OCI-LY1 (cell line): Measurements from ENCODE around the gene LRTM2.

Experiments
- CTCF ChIP-seq: fragments of 200-600 bp; sonication (generic), shearing (Covaris generic); IDR thresholded peaks from 2 replicates; pipeline ENCODE4 v1.5.1; 2017; ENCODE audit warnings: mild to moderate bottlenecking, antibody characterized with exemption, low read length, moderate library complexity, mixed read lengths
- EZH2 ChIP-seq: fragments of 200-600 bp; sonication (generic), shearing (Covaris generic); IDR thresholded peaks from 2 replicates; pipeline ENCODE4 v1.8.0; 2017; ENCODE audit warnings: borderline replicate concordance, mixed run types, mild to moderate bottlenecking, antibody characterized with exemption, low read length, moderate library complexity, mixed read lengths

GRCh38 chr12:1803736-1804135 is 16.6 kb upstream of the LRTM2 start:
- TF ChIP-seq CTCF (no peak), EZH2 (no peak)
